Myocyte (in vitro differentiated cells): ENCODE data around the gene HSPB9. TPM values are rescaled to one million over a fixed set of nuclear protein-coding genes. Genes with fewer than 3 reads are reported as not detected.

ENCODE experiments used
- DNase-seq: peaks from one replicate; pipeline ENCODE4 v3.0.0-alpha.2; 2012; ENCODE audit warnings: low read depth
- polyA plus RNA-seq: library from polyadenylated mRNA; unstranded; fragments of >200 nt; gene quantifications from one replicate; pipeline ENCODE4 v1.2.1, GENCODE V29; 2012; ENCODE audit warnings: missing spikeins
- total RNA-seq: library from RNA; depleted of rRNA; stranded (reverse); fragments of >200 nt; gene quantifications from 2 replicates; pipeline ENCODE4 v1.2.3, GENCODE V29; 2014

HSPB9 gene
- not detected in 2 replicates for total RNA-seq
- polyA plus RNA-seq, result 0.40 TPM

GRCh38 chr17:42122371-42123303, at the start of gene HSPB9:
TSS of gene HSPB9 (plus strand) at chr17:42122804. CDS start at chr17:42122851, 47 bp downstream.
- DNase-seq, result no peak

- DNase-seq, result no peak
These were observed 46.8 kb upstream of the HSPB9 start for GRCh38 chr17:42075789-42076188.

GRCh38 chr17:42076797-42077559, 45.6 kb upstream of the HSPB9 start:
- peak; percentile 18 for DNase-seq

GRCh38 chr17:42077755-42078154, 44.8 kb upstream of the HSPB9 start:
- DNase-seq, result no peak

- no peak for DNase-seq
These were observed 44.1 kb upstream of the HSPB9 start for GRCh38 chr17:42078396-42079043.

GRCh38 chr17:42079541-42079940, 43.1 kb upstream of the HSPB9 start:
- DNase-seq, result no peak

- DNase-seq, result no peak
These were observed 41.0 kb upstream of the HSPB9 start for GRCh38 chr17:42081516-42082129.

GRCh38 chr17:42087042-42087701, 35.4 kb upstream of the HSPB9 start:
- DNase-seq, result no peak

GRCh38 chr17:42087736-42088705, 34.6 kb upstream of the HSPB9 start:
- DNase-seq, result no peak

GRCh38 chr17:42088736-42089135, 33.9 kb upstream of the HSPB9 start:
- no peak for DNase-seq

- no peak for DNase-seq
These were observed 31.4 kb upstream of the HSPB9 start for GRCh38 chr17:42090964-42091790.

- DNase-seq, result no peak
These were observed 29.7 kb upstream of the HSPB9 start for GRCh38 chr17:42092939-42093338.

- no peak for DNase-seq
These were observed 28.1 kb upstream of the HSPB9 start for GRCh38 chr17:42094375-42095069.

GRCh38 chr17:42096360-42097111, 26.1 kb upstream of the HSPB9 start:
- DNase-seq, result no peak

GRCh38 chr17:42097691-42098631, 24.6 kb upstream of the HSPB9 start, which contains the start of gene ZNF385C:
TSS of gene ZNF385C (minus strand) at chr17:42098473. CDS start at chr17:42063056, 35,417 bp downstream.
- DNase-seq, result no peak
